CD14-positive monocyte (primary cell): Measurements from ENCODE around the gene SLC25A42. TPM values are rescaled to one million over a fixed set of nuclear protein-coding genes. Genes with fewer than 3 reads are reported as not detected.
"Not testable (repeated sequence)": the region's sequence is repeated elsewhere in the genome, so short reads cannot be mapped to it uniquely, and the experiment has no call there.

Experiments
- DNase-seq, 3 donors: peaks; one replicate each; pipeline ENCODE4 v3.0.0-alpha.2; 2011 to 2022
- H2AFZ ChIP-seq: 2 replicates; pipeline ENCODE4 v1.6.0; 2012; ENCODE audit warnings: mild to moderate bottlenecking, low read depth, low read length, inconsistent platforms; ENCODE audit not compliant: insufficient read depth, poor library complexity, severe bottlenecking
- H3K27ac ChIP-seq, 2 donors: 1 replicate in 1 of 2; 2 replicates in 1 of 2; pipeline ENCODE4 v1.5.1; 2012 to 2013; ENCODE audit warnings: low read length in 2 of 2, control low read depth in 1 of 2, inconsistent platforms in 1 of 2, low read depth in 1 of 2, mild to moderate bottlenecking in 1 of 2
- H3K27me3 ChIP-seq, 2 donors: one replicate each; pipeline versions ENCODE4 v1.6.0 to v1.6.1; 2011 to 2013; ENCODE audit warnings: low read length in 2 of 2; ENCODE audit not compliant: control insufficient read depth in 2 of 2, insufficient read depth in 2 of 2
- H3K36me3 ChIP-seq, 2 donors: replicated peaks in 1 of 2; 1 replicate in 1 of 2; 2 replicates in 1 of 2; pipeline versions ENCODE4 v1.5.1 to v1.6.1; 2012 to 2013; ENCODE audit warnings: low read length in 2 of 2, control low read depth in 1 of 2, inconsistent platforms in 1 of 2, mild to moderate bottlenecking in 1 of 2; ENCODE audit not compliant: insufficient read depth in 2 of 2, control insufficient read depth in 1 of 2
- H3K4me1 ChIP-seq, 2 donors: 1 replicate in 1 of 2; 2 replicates in 1 of 2; pipeline versions ENCODE4 v1.5.1 to v1.6.1; 2012 to 2013; ENCODE audit warnings: low read length in 2 of 2, control low read depth in 1 of 2, inconsistent platforms in 1 of 2, mild to moderate bottlenecking in 1 of 2, moderate library complexity in 1 of 2; ENCODE audit not compliant: insufficient read depth in 2 of 2, control insufficient read depth in 1 of 2
- H3K4me2 ChIP-seq: replicated peaks from 2 replicates; pipeline ENCODE3; 2012; ENCODE audit warnings: low read length, moderate library complexity, mild to moderate bottlenecking; ENCODE audit not compliant: poor library complexity, severe bottlenecking; ENCODE audit errors: extremely low read depth
- H3K4me3 ChIP-seq, 3 experiments: fragments of 200-600 bp in 1 of 3; sonication (generic) in 1 of 3; replicated peaks in 1 of 3; 1 replicate in 2 of 3; 2 replicates in 1 of 3; pipeline ENCODE4 v1.5.1; 2011 to 2013; ENCODE audit warnings: low read length in 3 of 3, mild to moderate bottlenecking in 3 of 3, control low read depth in 2 of 3, low read depth in 2 of 3, inconsistent platforms in 1 of 3, moderate library complexity in 1 of 3
- H3K79me2 ChIP-seq: 2 replicates; pipeline ENCODE4 v1.6.0; 2012; ENCODE audit warnings: mild to moderate bottlenecking, control low read depth, inconsistent platforms, low read length, moderate library complexity; ENCODE audit not compliant: insufficient read depth
- H3K9ac ChIP-seq: 2 replicates; pipeline ENCODE4 v1.6.0; 2017; ENCODE audit warnings: low read length, mild to moderate bottlenecking; ENCODE audit not compliant: insufficient read depth, poor library complexity, severe bottlenecking
- H3K9me3 ChIP-seq, 2 donors: replicated peaks in 1 of 2; 1 replicate in 1 of 2; 2 replicates in 1 of 2; pipeline versions ENCODE4 v1.5.1 to v1.6.1; 2012 to 2013; ENCODE audit warnings: low read length in 2 of 2, control low read depth in 1 of 2; ENCODE audit not compliant: control insufficient read depth in 1 of 2, insufficient read depth in 1 of 2
- H4K20me1 ChIP-seq: 2 replicates; pipeline ENCODE4 v1.6.0; 2012; ENCODE audit warnings: mild to moderate bottlenecking, low read length, control low read depth, moderate library complexity; ENCODE audit not compliant: insufficient read depth
- H3K27ac Mint-ChIP-seq, 7 donors: one replicate each; pipeline ENCODE4 v1.8.0; 2020; ENCODE audit warnings: mild to moderate bottlenecking in 7 of 7, mixed read lengths in 7 of 7, moderate library complexity in 6 of 7, inconsistent platforms in 2 of 7
- H3K27me3 Mint-ChIP-seq, 3 donors: one replicate each; pipeline ENCODE4 v1.8.0; 2021 to 2022; ENCODE audit warnings: low read depth in 3 of 3, mild to moderate bottlenecking in 3 of 3, mixed read lengths in 3 of 3, moderate library complexity in 3 of 3, inconsistent platforms in 1 of 3
- H3K36me3 Mint-ChIP-seq, 2 donors: one replicate each; pipeline ENCODE4 v1.8.0; 2020; ENCODE audit warnings: mixed read lengths in 2 of 2, inconsistent platforms in 1 of 2, mild to moderate bottlenecking in 1 of 2
- H3K4me1 Mint-ChIP-seq: one replicate; pipeline ENCODE4 v1.8.0; 2020; ENCODE audit warnings: mild to moderate bottlenecking, mixed read lengths
- H3K4me3 Mint-ChIP-seq, 2 donors: one replicate each; pipeline ENCODE4 v1.8.0; 2020; ENCODE audit warnings: mild to moderate bottlenecking in 2 of 2, mixed read lengths in 2 of 2, moderate library complexity in 1 of 2
- H3K9me3 Mint-ChIP-seq, 7 donors: one replicate each; pipeline ENCODE4 v1.8.0; 2020 to 2022; ENCODE audit warnings: mixed read lengths in 7 of 7, mild to moderate bottlenecking in 6 of 7, moderate library complexity in 6 of 7, inconsistent platforms in 2 of 7
- WGBS: methylation state at CpG from one replicate; pipeline ENCODE4 v1.1.5; 2013; ENCODE audit warnings: missing lambda C conversion rate; ENCODE audit not compliant: insufficient coverage; 5-methylcytosine and 5-hydroxymethylcytosine counted together
- intact Hi-C, 2 donors: fragments of 100-400 bp; cut with micrococcal nuclease; formaldehyde crosslinking; loops; one replicate each; pipeline versions ENCODE4 v1.15.0 to v1.15.1; 2023
- polyA plus RNA-seq, 3 donors: library from polyadenylated mRNA; depleted of rRNA in 1 of 3; unstranded in 2 of 3; stranded (reverse) in 1 of 3; fragments of 300-500 nt in 2 of 3; fragments of >200 nt in 1 of 3; fragmentation: Illumina TruSeq in 2 of 3; gene quantifications; 1 replicate in 2 of 3; 2 replicates in 1 of 3; pipeline ENCODE4 v1.2.3, GENCODE V29; 2012 to 2021
- TF ChIP-seq, protein P1 (sequence below): fragments of 200-600 bp; IDR thresholded peaks from one replicate; pipeline ENCODE4 v1.8.0; 2022; ENCODE audit warnings: antibody characterized with exemption, mild to moderate bottlenecking

Gene SLC25A42
- polyA plus RNA-seq, 3 donors, result 0.68 to 3.1 (median 1.1) TPM

DNA sequence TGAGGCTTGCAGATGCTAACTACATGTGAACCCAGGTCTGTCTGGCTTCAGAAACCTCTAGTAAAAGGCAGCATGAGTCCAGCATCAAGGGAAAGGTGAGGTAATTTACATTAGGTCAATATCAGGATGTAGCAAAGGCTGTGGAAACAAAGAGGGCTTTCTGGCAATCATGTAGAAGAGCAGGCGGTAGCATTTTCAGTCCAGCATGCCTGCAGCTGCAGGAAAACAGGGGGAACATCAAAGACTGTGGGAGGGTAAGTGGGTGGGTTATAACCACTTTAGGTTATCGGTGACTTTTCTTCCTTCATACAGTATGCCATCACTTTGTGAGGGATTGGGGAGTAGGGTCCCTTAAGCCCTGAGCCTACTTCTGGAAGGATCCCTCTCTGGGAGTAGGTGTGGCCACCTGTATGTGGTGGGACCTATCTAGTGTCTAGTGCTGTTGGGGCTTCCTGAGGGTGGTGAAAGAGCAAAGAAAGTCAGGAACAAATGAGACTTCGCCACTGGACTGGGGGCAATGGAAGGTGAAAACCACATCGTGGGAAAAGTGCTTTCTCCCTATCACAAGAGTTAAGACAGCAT is 41.3 kb upstream of the SLC25A42 start:
- Histone ChIP-seq H3K9ac (no peak overlapping the region), H3K4me3 (no peak overlapping the region), H3K27me3 (no peaks in the 10 kb centered on the region), H3K79me2 (peaks cover 98% of the 10 kb centered on the region), H3K4me2 (no peak overlapping the region), H3K4me1 (no peaks in the 10 kb centered on the region), H4K20me1 (peaks cover 46% of the 10 kb centered on the region), H3K9me3 (no peaks in the 10 kb centered on the region), H3K36me3 (peaks cover 67 to 88% of the 10 kb centered on the region in 2 donors), H2AFZ (no peak overlapping the region), H3K27ac (no peak overlapping the region)
- no peak for DNase-seq
- peaks cover 70 to 86% of the 10 kb centered on the region in 2 donors for H3K36me3 Mint-ChIP-seq
- H3K9me3 Mint-ChIP-seq, result peaks cover 0 to 1% (median 0%) of the 10 kb centered on the region in 7 donors
- H3K4me1 Mint-ChIP-seq, result peaks cover 4% of the 10 kb centered on the region
- H3K27me3 Mint-ChIP-seq, result no peaks in the 10 kb centered on the region
- TF ChIP-seq, protein P1, sequence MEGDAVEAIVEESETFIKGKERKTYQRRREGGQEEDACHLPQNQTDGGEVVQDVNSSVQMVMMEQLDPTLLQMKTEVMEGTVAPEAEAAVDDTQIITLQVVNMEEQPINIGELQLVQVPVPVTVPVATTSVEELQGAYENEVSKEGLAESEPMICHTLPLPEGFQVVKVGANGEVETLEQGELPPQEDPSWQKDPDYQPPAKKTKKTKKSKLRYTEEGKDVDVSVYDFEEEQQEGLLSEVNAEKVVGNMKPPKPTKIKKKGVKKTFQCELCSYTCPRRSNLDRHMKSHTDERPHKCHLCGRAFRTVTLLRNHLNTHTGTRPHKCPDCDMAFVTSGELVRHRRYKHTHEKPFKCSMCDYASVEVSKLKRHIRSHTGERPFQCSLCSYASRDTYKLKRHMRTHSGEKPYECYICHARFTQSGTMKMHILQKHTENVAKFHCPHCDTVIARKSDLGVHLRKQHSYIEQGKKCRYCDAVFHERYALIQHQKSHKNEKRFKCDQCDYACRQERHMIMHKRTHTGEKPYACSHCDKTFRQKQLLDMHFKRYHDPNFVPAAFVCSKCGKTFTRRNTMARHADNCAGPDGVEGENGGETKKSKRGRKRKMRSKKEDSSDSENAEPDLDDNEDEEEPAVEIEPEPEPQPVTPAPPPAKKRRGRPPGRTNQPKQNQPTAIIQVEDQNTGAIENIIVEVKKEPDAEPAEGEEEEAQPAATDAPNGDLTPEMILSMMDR, result no peak
- intact Hi-C loops, result no loop called here
- 100% methylated on average over 1 of the region's 4 CpGs for WGBS
- H3K4me3 Mint-ChIP-seq, result no peak overlapping the region
- H3K27ac Mint-ChIP-seq, result peak overlapping the region in 3 of 7 donors; percentile 45 to 67 (median 59)

DNA sequence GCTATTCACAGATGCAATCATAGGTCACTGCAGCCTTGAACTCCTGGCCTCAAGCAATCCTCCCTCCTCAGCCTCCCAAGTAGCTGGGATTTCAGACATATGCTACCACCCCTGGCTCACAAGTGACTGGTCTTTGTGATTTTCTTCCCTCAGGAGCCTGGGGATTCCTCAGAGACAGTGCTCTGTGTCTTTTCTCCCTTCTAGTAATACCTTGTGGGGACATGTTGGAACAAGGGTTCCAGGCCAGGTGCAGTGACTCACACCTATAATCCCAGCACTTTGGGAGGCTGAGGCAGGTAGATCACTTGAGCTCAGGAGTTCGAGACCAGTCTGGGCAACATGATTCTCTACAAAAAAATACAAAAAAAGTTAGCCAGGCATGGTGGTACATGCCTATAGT is 40.4 kb upstream of the SLC25A42 start:
- H3K27ac ChIP-seq, H3K9ac ChIP-seq, H3K4me3 Mint-ChIP-seq, intact Hi-C loops, DNase-seq, H3K4me3 ChIP-seq, H2AFZ ChIP-seq, H3K9me3 Mint-ChIP-seq, H3K4me1 Mint-ChIP-seq, H3K27me3 Mint-ChIP-seq, H3K9me3 ChIP-seq, H3K27me3 ChIP-seq, H3K4me1 ChIP-seq, H3K4me2 ChIP-seq: not testable (repeated sequence)
- Mint-ChIP-seq H3K36me3 (peaks cover 72 to 86% of the 10 kb centered on the region in 2 donors), H3K27ac (peak overlapping the region in 2 of 7 donors; percentile 10 to 57)
- WGBS, result 100% methylated on average over 1 of the region's 1 CpG
- Histone ChIP-seq H3K36me3 (peaks cover 67 to 88% of the 10 kb centered on the region in 2 donors), H4K20me1 (peaks cover 53% of the 10 kb centered on the region), H3K79me2 (peaks cover 99% of the 10 kb centered on the region)
